GM13976 (cell line): ENCODE results near the gene PHACTR4.
"Not testable (repeated sequence)": the region's sequence is repeated elsewhere in the genome, so short reads cannot be mapped to it uniquely, and the experiment has no call there.

Source experiments
- DNase-seq: peaks from one replicate; pipeline ENCODE4 v3.0.0; 2012; ENCODE audit warnings: low spot score
- in situ Hi-C: fragments of 300-500 bp; cut with MboI; formaldehyde crosslinking; loops from one replicate; pipeline ENCODE4 v1.12.0; 2022; ENCODE audit warnings: low sequenced_read_pairs, mixed read lengths, inconsistent platforms; ENCODE audit not compliant: unreplicated experiment
- TF ChIP-seq, protein P1 (sequence below): IDR thresholded peaks from 2 replicates; pipeline ENCODE4 v1.5.1; 2012; ENCODE audit warnings: borderline replicate concordance, mild to moderate bottlenecking; ENCODE audit not compliant: insufficient read depth; ENCODE audit errors: extremely low read depth, missing control alignments, control extremely low read depth

Gene PHACTR4

DNA sequence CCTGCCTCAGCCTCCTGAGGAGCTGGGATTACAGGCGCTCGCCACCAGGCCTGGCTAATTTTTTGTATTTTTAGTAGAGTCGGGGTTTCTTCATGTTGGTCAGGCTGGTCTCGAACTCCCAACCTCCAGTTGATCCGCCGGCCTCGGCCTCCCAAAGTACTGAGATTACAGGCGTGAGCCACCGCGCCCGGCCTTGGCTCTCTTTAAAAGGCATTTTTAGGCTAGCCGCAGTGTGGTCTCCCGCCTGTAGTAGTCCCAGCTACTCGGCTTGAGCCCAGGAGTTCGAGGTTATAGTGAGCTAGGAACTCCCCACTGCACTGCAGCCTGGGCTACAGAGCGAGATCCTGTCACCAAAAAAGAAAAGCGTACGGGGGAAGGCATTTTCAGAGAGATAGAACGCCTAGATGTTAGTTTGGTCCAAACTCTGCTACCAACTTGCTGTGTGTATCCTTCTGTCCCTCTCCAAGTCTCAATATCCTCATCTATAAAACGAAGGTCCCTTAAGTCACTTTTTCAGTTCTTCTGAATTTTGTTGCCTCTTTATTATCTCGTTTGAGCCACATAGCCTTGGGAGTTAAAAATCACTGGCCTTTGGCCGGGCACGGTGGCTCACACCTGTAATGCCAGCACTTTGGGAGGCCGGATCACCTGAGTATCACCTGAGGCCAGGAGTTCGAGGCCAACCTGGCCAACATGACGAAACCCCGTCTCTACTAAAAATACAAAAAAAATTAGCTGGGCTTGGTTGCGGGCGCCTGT lies 40.0 kb upstream of the PHACTR4 start:
- in situ Hi-C loops, result no loop called here
- no peak for DNase-seq
- TF ChIP-seq, protein P1, sequence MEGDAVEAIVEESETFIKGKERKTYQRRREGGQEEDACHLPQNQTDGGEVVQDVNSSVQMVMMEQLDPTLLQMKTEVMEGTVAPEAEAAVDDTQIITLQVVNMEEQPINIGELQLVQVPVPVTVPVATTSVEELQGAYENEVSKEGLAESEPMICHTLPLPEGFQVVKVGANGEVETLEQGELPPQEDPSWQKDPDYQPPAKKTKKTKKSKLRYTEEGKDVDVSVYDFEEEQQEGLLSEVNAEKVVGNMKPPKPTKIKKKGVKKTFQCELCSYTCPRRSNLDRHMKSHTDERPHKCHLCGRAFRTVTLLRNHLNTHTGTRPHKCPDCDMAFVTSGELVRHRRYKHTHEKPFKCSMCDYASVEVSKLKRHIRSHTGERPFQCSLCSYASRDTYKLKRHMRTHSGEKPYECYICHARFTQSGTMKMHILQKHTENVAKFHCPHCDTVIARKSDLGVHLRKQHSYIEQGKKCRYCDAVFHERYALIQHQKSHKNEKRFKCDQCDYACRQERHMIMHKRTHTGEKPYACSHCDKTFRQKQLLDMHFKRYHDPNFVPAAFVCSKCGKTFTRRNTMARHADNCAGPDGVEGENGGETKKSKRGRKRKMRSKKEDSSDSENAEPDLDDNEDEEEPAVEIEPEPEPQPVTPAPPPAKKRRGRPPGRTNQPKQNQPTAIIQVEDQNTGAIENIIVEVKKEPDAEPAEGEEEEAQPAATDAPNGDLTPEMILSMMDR, result no peak

DNA sequence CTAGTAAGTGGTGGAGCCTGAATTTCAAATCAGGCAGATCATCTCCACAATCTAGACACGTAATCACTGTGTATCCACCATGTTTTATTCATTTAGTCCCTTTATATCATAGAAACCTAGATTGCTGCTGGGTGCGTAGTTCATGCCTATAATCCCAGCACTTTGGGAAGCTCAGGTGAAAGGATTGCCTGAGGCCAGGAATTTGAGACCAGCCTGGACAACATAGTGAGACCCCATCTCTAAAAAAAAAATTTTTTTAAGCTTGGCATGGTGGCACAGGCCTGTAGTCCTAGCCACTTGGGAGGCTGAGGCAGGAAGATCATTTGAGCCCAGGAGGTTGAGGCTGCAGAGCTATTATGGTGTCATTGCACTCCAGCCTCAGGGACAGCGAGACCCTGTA lies 30.6 kb upstream of the PHACTR4 start:
- no peak for DNase-seq
- in situ Hi-C loops, result no loop called here
- TF ChIP-seq, protein P1, result no peak

DNA sequence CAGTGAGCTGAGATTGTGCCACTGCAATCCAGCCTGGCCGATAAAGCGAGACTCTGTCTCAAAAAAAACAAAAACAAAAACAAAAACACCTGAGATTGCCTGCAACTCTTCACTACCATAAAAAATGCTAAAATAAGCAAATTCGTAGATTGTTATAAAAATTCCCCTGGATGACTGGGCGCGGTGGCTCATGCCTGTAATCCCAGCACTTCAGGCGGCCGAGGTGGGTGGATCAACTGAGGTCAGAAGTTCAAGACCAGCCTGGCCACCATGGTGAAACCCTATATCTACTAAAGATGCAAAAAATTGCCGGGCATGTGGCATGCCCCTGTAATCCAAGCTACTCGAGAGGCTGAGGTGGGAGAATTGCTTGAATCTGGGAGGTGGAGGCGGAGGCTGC lies 30.0 kb upstream of the PHACTR4 start:
- DNase-seq, result no peak
- in situ Hi-C loops, result no loop called here

DNA sequence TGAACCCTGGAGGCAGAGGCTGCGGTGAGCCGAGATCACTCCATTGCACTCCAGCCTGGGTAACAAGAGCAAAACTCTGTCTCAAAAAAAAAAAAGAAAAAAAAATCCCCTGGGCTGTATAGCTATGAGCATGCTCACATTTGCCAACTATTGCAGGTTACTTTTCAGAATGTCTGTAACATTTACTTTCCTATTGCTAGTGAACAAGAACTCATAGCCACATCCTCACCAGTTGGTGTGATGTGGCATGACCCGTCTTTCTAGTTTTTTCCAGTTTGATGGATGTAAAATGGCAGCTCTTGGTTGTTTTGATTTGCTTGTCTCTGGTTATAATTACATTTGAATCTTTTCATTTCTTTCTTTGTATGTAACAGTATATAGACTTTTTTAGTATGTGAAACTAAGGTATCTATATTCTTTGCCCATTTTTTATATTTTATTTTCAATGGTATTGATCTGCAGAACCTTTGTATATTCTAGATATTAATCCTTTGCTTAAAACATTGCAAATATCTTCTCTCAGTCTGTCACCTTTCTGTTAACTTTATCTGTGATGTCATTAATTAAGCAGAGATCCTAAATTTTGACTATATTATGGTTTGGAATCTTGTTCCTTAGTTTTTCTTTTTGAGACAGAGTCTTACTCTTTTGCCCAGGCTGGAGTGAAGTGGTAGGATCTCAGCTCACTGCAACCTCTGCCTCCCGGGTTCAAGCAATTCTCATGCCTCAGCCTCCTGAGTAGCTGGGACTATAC lies 29.1 kb upstream of the PHACTR4 start:
- no peak for DNase-seq
- in situ Hi-C loops, result no loop called here
- TF ChIP-seq, protein P1, result no peak

More for the DNA sequence above, 30.0 kb upstream of the PHACTR4 start:
- TF ChIP-seq, protein P1, result no peak

DNA sequence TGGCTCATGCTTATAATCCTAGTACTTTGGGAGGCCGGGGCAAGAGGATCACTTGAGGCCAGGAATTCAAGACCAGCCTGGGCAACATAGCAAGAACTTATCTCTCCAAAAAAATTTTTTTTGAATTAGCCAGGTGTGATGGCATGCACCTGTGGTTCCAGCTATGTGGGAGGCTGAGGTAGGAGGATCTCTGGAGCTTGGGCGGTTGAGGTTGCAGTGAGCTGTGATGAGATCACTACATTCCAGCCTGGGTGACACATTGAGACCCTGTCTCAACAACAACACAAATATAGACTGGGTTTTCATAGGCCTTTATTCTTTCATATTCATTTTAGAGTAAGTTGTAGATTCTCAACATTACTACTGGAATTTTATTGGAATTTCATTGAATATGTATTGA lies 27.9 kb upstream of the PHACTR4 start:
- TF ChIP-seq, protein P1, result no peak
- in situ Hi-C loops, result no loop called here
- no peak for DNase-seq

DNA sequence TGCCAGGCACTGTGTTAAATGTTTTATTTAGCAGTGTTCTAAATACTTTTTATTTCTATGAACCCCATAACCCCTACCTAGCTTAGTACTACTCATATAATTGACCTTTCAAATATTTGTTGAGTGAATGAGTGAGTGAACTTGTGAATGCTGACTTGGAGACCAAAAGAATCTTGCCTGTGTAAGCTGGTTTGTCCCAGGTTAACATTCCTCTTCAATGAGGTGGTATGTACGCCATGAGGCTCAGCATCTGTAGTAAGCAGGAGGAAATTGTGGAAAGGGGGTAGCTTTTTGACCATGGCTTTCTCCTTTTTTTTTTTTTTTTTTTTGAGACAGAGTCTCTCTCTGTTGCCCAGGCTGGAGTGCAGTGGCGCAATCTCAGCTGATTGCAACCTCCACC lies 26.1 kb upstream of the PHACTR4 start:
- TF ChIP-seq, protein P1, result no peak
- no peak for DNase-seq
- in situ Hi-C loops, result no loop called here

DNA sequence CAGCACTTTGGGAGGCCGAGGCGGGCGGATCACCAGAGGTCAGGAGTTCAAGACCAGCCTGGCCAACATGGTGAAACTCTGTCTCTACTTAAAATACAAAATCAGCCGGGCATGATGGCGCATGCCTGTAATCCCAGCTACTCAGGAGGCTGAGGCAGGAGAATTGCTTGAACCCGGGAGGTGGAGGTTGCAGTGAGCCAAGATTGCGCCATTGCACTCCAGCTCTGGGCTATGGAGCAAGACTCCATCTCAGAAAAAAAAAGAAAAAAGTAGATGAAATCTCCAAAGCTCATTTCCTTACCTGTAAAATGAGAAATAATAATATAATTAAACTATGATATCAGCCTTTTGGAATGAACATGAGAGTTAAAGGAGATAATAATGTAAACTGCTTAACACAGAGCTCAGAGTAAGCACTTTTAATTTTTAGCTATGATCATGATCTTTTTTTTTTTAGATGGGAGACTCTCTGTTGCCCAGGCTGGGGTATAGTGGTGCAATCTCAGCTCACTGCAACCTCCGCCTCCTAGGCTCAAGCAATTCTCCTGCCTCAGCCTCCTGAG lies 16.2 kb upstream of the PHACTR4 start:
- in situ Hi-C loops, result not testable (repeated sequence)

More for the DNA sequence above, 16.2 kb upstream of the PHACTR4 start:
- DNase-seq, result not testable (repeated sequence)
